ENCODE results near the gene MRPL49. TPM values are rescaled to one million over a fixed set of nuclear protein-coding genes. Genes with fewer than 3 reads are reported as not detected.
A peak's percentile ranks its signal among the peaks of the same experiment; 100 is the strongest.

Gene MRPL49
- total and polyA plus RNA-seq, 2 donors (not counting 3 experiments of a cell fraction or from before 2014, with no cell fraction given), result 49.7 to 90.4 TPM

GRCh38 chr11:65133724-65134123 lies 11.6 kb downstream of the MRPL49 start:
- Histone ChIP-seq H3K4me2 (ENCODE audit: insufficient read depth, low read length) (peak overlapping the region; percentile 62), H4K20me1 (replicated peaks; ENCODE audit: control insufficient read depth, extremely low read depth, insufficient read depth, low read length) (no peaks in the 10 kb centered on the region), H2AFZ (ENCODE audit: low read depth, low read length) (peak overlapping the region; percentile 80), H3K9me3 (replicated peaks; ENCODE audit: control insufficient read depth, insufficient read depth, low read length) (no peaks in the 10 kb centered on the region), H3K9ac (replicated peaks; ENCODE audit: extremely low read depth, insufficient read depth, low read length) (peak overlapping the region; percentile 92), H3K79me2 (ENCODE audit: control insufficient read depth, insufficient read depth, low read length) (peaks cover 14% of the 10 kb centered on the region), H3K27ac (ENCODE audit: insufficient read depth, low read depth, low read length) (peak overlapping the region; percentile 89), H3K4me1 (ENCODE audit: control insufficient read depth, extremely low read depth, insufficient read depth, low read length) (peaks cover 12% of the 10 kb centered on the region), H3K27me3 (ENCODE audit: control insufficient read depth in 2 of 2, insufficient read depth in 2 of 2, low read length in 2 of 2) (no peaks in the 10 kb centered on the region), H3K4me3 (replicated peaks in 1 of 3; ENCODE audit: insufficient read depth in 1 of 3, low read depth in 1 of 3, low read length in 3 of 3) (peak overlapping the region; percentile 51 to 62 (median 52)), H3K36me3 (ENCODE audit: control insufficient read depth in 2 of 2, extremely low read depth in 1 of 2, insufficient read depth in 2 of 2, low read length in 2 of 2) (peaks cover under 1 to 30% of the 10 kb centered on the region in 2 experiments), H3K9me1 (replicated peaks; ENCODE audit: control insufficient read depth, extremely low read depth, insufficient read depth, low read length) (no peaks in the 10 kb centered on the region)
- BruUV-seq (replicated peaks), result no TSS peak
- peak; percentile 15 for FAIRE-seq
- dilution Hi-C loops (cut with MboI; ENCODE audit: extremely low pct_ligation_motif_present, low sequenced_read_pairs), result no loop called here
- intact Hi-C loops (cut with micrococcal nuclease), result loop anchor here (1.0 kb wide), 2 partner anchors 36 to 48 kb away; partner anchors contain the start of gene CAPN1
- POLR2A ChIA-PET, result no interaction called here
- CTCF ChIA-PET, result interaction anchor here (0.6 to 4.0 kb wide), 4 partner anchors 17 to 1300 kb away, joined by 3 to 27 read pairs (median 6); partner anchors contain the start of genes CAPN1, TM7SF2 and ZNHIT2
- DNase-seq (ENCODE audit: low read depth, low spot score), result peak; percentile 40
- TF ChIP-seq CTCF (IDR thresholded peaks at IDR 0.05; ENCODE audit: extremely low read depth in 1 of 2, insufficient read depth in 1 of 2, low read depth in 1 of 2, low read length in 2 of 2), result no peak
- TF ChIP-seq MYC (IDR thresholded peaks at IDR 0.05; ENCODE audit: low read depth, low read length), result no peak
- TF ChIP-seq FOS (IDR thresholded peaks at IDR 0.05; ENCODE audit: borderline replicate concordance, insufficient read depth, low read length), result no peak
- TF ChIP-seq POLR2AphosphoS5 (IDR thresholded peaks at IDR 0.05; ENCODE audit: insufficient read depth, low read depth, low read length), result no peak
- TF ChIP-seq JUN (IDR thresholded peaks at IDR 0.05; ENCODE audit: borderline replicate concordance, insufficient read depth, insufficient read length, low read depth), result no peak
- TF ChIP-seq EZH2 (IDR thresholded peaks at IDR 0.05; ENCODE audit: borderline replicate concordance, low read depth, low read length, severe bottlenecking), result no peak
- no peak for TF ChIP-seq GATA2 (IDR thresholded peaks at IDR 0.05; ENCODE audit: insufficient read depth, insufficient read length, low read depth, low read length)
- no peak for TF ChIP-seq POLR2A (IDR thresholded peaks at IDR 0.05; ENCODE audit: low read depth, low read length)
- no peak for TF ChIP-seq MAX (IDR thresholded peaks at IDR 0.05; ENCODE audit: insufficient read depth, insufficient read length)
